AG10803 (cell line): ENCODE data around the gene GPRC5D.

Source experiments
- DNase-seq: peaks from one replicate; pipeline ENCODE4 v3.0.0; 2010; ENCODE audit warnings: low read depth
- H3K4me3 ChIP-seq: 2 replicates; pipeline ENCODE4 v1.5.1; 2011; ENCODE audit warnings: mild to moderate bottlenecking, low read length, control low read depth
- TF ChIP-seq, protein P1 (sequence below): conservative IDR thresholded peaks from 2 replicates; pipeline ENCODE4 v1.5.1; 2011; ENCODE audit warnings: mild to moderate bottlenecking, low read length, control low read depth, inconsistent platforms

GPRC5D gene

GRCh38 chr12:12964255-12964654 is 12.3 kb upstream of the GPRC5D start:
- no peak overlapping the region for H3K4me3 ChIP-seq
- DNase-seq = no peak
- TF ChIP-seq, protein P1, sequence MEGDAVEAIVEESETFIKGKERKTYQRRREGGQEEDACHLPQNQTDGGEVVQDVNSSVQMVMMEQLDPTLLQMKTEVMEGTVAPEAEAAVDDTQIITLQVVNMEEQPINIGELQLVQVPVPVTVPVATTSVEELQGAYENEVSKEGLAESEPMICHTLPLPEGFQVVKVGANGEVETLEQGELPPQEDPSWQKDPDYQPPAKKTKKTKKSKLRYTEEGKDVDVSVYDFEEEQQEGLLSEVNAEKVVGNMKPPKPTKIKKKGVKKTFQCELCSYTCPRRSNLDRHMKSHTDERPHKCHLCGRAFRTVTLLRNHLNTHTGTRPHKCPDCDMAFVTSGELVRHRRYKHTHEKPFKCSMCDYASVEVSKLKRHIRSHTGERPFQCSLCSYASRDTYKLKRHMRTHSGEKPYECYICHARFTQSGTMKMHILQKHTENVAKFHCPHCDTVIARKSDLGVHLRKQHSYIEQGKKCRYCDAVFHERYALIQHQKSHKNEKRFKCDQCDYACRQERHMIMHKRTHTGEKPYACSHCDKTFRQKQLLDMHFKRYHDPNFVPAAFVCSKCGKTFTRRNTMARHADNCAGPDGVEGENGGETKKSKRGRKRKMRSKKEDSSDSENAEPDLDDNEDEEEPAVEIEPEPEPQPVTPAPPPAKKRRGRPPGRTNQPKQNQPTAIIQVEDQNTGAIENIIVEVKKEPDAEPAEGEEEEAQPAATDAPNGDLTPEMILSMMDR = no peak

DNA sequence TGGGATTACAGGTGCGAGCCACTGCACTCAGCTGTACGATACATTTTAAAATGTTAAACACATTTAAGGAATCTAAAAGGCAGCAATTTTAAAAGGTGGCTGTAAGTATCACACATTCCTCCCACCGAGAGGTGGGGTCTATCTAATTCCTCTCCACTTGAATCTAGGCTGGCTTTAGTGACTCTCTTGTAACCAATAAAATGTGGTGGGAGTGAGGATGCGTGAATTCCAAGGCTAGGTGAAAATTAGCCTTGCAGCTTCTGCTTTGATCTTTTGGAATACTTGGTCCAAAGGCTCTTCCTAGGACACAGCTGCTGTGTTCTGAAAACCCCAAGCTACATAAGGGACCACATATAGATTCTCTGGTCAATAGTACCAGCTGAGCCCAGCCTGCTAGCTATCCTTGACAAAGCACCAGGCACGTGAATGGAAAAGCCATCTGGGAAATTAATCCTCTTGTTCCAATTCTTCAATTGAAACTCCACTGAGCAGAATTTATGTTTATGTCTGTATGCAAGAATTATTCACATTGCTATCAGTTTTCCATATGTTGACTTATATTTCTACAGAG is 8.8 kb upstream of the GPRC5D start:
- TF ChIP-seq, protein P1 = no peak
- no peak overlapping the region for H3K4me3 ChIP-seq
- no peak for DNase-seq

DNA sequence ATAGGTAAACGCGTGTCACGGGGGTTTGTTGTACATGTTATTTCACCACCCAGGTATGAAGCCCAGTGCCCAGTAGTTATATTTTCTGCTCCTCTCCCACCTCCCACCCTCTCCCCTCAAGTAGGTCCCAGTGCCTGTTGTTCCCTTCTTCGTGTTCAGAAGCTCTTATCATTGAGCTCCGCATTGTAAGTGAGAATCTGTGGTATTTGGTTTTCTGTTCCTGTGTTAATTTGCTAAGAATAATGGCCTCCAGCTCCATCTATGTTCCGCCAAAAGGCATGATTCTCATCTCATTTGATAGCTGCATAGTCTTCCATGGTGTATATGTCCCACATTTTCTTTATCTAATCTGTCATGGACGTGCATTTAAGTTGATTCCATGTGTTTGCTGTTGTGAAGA is 6.9 kb upstream of the GPRC5D start:
- TF ChIP-seq, protein P1 = no peak
- H3K4me3 ChIP-seq = no peak overlapping the region
- no peak for DNase-seq

DNA sequence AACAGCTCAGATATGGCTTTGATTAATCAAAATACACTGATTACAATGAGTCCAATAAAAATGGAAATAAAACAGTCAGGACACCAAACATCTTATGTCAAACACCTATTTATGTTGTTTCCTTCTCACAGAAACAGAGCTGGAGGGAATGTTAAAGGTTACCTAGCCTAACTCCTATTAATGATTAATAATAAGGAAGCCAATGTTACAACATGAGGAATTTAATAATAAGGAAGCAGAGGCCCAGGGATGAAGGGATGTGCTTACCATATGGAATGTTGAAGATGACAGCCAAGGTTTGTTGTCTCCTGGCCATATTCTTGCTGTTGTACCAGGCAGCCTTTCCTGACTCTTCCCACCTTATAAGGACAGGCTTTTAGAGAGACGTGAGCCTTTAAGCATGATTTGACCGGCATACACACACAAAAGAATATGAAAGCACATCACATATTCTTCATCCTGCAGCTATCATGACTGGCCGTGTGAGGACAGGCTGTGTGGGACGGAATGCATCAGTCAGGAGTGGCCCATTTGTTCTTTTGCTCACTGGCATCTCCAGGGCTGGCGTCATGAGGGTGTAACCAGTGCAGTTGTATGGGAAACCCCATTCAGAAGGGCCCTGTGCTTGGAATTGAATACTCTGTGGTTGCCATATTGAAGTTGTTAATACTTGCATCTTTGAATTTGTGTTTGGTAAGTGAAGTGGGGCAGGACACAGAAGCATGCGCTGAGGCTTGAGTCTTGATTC is 3.1 kb upstream of the GPRC5D start:
- H3K4me3 ChIP-seq = no peak overlapping the region
- TF ChIP-seq, protein P1 = no peak
- DNase-seq = no peak

- no peak for DNase-seq
- TF ChIP-seq, protein P1 = no peak
- no peak overlapping the region for H3K4me3 ChIP-seq
These were observed 2.4 kb upstream of the GPRC5D start for GRCh38 chr12:12954356-12954755.

DNA sequence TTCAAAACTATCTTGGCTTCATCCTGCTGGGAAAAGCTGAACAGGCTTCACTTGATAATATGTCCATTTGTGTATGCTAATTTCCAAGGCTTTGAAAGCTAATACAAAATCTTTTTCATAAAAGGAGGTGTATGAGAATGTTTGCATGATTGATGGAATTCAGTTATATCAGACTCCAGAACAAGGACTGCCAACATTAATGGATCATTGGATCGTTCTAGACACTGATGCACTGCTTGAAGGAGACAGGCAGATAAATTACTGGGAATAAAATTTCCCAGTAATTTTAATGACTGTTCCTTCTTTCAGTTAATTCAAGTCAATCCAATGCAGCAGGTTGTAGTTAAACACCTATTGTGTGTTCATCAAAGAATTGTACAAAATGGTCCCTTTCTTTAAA is 466 bp downstream of the GPRC5D start:
- H3K4me3 ChIP-seq = no peak overlapping the region
- DNase-seq = no peak
- TF ChIP-seq, protein P1 = no peak

GRCh38 chr12:12947902-12948301 is 4.1 kb downstream of the GPRC5D start:
- no peak for DNase-seq
- H3K4me3 ChIP-seq = no peak overlapping the region
- TF ChIP-seq, protein P1 = no peak
